GM12801 (cell line): ENCODE results near the gene SERPINA12.

Source experiments
- CTCF ChIP-seq: IDR thresholded peaks from one replicate; pipeline ENCODE4 v1.5.1; 2011; ENCODE audit warnings: control low read depth; ENCODE audit not compliant: insufficient read length; ENCODE audit errors: extremely low read depth

The SERPINA12 gene

DNA sequence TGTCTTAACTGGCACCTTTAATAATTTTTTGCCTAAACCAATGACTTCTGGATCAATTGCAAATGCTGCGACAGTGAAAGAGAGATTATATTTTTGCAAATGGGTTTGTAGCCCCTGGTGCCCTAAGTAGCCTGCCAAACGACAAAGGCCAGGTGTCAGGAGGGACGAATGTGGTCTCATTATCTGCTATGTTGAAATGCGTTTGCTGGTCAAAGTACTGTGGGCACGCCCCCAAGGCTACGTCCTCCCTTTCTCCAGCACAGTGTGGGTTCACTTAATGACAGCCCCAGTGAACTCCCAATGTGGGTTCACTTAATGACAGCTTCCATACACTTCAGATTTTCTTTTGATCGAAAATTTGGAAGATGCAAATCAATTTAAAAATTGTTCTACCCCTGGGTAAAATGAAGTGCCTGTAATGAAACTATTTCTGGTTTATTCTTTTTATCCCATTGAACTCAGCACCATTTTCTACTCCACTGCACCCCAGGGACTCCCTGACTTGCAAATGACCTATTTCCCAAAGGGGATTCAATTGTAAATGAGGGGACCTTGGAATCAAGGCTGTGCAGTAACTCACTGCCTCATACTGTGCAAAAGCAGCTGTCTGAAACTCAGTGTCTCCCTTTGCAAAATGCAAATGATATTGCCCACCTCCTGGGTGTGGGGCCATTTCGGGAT, 58.0 kb downstream of the SERPINA12 start:
- TF ChIP-seq CTCF = no peak

GRCh38 chr14:94450722-94451090, 58.6 kb downstream of the SERPINA12 start:
- no peak for TF ChIP-seq CTCF

DNA sequence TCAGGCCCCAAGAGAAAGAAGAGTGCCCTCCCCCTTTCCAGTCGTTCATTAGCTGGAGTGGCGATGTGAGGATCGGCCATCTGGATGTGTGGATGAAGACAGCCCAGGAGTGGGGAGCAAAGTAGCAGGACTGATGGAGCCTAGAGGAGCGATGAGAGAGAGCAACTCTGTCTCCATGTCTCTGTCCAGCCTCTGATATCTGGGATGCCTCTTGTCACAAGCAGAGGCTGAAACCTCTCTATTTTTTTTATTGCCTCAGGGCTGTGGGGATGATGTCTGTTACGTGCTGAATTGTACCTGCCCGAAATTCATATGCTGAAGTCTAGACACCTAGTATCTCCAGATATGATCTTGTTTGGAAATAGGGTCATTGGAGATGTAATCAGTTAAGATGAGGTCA, 59.3 kb downstream of the SERPINA12 start:
- no peak for TF ChIP-seq CTCF

DNA sequence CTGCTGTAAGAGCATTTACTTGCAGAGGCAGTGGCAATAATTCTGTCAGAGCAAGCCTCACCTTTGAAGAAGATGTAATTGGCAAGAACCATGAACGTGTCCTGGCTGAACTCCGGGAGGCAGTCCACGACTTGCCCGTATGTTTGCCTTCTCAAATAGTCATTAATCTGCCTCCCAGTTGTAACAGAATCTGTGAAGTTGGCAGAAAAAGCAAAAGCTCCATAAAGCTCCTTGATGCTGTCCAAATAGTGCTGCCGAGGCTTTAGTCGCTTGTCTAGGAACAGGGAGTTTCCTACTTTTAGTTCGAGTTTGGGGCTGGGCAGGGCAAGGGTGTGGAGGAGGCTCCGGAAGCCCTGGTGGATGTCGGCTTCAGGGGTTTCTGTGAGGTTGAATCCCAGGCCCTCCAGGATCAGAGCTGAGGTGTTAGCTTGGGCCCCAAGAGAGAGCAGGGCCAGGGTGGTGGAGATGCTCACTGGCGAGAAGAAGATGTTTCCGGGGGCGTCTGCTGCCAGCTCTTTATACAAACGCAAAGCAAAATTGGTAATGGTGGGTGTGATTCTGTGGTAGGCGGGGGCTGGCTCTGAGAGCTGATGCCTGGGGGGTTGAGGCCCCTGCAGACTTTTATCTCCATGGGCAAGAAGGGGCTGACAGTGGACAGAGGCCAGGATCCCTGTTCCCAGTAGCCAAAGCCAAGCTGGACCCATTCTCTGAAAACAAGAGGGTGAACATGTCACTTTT, 61.0 kb downstream of the SERPINA12 start:
- no peak for TF ChIP-seq CTCF

DNA sequence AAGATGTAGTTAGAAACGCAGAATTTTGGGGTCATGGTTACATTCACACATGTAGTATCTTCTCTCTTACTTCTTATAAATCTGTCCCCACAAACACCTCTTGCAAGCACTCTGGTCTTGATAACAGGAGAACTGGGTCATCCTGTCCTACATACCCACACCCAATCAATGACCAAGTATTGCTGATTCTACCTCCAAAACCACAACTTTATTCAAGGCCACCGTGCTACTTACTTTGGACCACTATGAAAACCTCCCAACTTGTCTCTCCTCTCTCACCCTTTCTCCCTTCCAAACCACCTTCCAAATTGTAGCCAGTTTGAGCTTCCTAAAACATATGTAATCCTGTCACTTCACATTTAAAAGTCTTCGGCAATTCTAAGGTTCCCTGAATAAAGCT, 62.1 kb downstream of the SERPINA12 start:
- TF ChIP-seq CTCF = no peak

DNA sequence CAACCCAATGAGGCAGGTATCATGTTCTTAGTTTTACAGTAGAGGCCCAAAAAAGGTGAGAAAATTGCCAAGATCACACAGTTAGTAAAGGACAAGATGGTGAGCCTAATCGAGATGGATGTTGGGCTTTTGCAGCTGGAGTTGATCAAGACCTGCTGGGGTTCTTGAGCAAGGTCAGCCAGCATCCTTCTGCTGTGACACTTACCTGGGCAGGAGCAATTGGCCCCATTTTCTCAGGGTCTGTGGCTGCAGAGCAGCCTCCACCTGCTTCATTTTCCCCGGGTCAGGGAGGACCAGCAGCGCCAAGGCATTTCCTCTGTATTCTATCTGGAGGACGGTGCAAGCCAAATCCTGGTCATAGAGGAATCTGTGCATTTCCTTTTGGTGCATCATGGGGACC, 63.1 kb downstream of the SERPINA12 start:
- TF ChIP-seq CTCF = no peak

GRCh38 chr14:94445003-94445402, 64.3 kb downstream of the SERPINA12 start:
- no peak for TF ChIP-seq CTCF
